ENCODE data around the gene WDR37. TPM values are rescaled to one million over a fixed set of nuclear protein-coding genes. Genes with fewer than 3 reads are reported as not detected.

WDR37 gene
- polyA plus RNA-seq, 3 donors: 7.1 to 33.6 (median 8.6) TPM

GRCh38 chr10:1110674-1111119 is 54.5 kb downstream of the WDR37 start:
- Mint-ChIP-seq H3K4me1 (no peaks in the 10 kb centered on the region), H3K9me3 (no peaks in the 10 kb centered on the region), H3K36me3 (peaks cover 97 to 99% of the 10 kb centered on the region in 2 donors), H3K27me3 (ENCODE audit: low read depth in 3 of 3) (peaks cover 0 to 1% (median 0%) of the 10 kb centered on the region in 3 donors), H3K27ac (peak overlapping the region in 1 of 7 donors; percentile 61), H3K4me3 (no peak overlapping the region)
- no peak for TF ChIP-seq CTCF (IDR thresholded peaks at IDR 0.05)
- Histone ChIP-seq H3K4me1 (ENCODE audit: control insufficient read depth in 1 of 2, insufficient read depth in 2 of 2, low read length in 2 of 2) (no peaks in the 10 kb centered on the region), H3K9ac (ENCODE audit: insufficient read depth, low read length, poor library complexity, severe bottlenecking) (no peak overlapping the region), H3K79me2 (ENCODE audit: insufficient read depth, low read length) (peaks cover 48% of the 10 kb centered on the region), H3K4me2 (replicated peaks; ENCODE audit: extremely low read depth, low read length, poor library complexity, severe bottlenecking) (no peak overlapping the region), H3K36me3 (replicated peaks in 1 of 2; ENCODE audit: control insufficient read depth in 1 of 2, insufficient read depth in 2 of 2, low read length in 2 of 2) (peaks cover 92 to 100% of the 10 kb centered on the region in 2 donors), H3K4me3 (replicated peaks in 1 of 3; ENCODE audit: low read depth in 2 of 3, low read length in 3 of 3) (no peak overlapping the region), H4K20me1 (ENCODE audit: insufficient read depth, low read length) (peaks cover 97% of the 10 kb centered on the region), H3K27me3 (ENCODE audit: control insufficient read depth in 2 of 2, insufficient read depth in 2 of 2, low read length in 2 of 2) (no peaks in the 10 kb centered on the region), H3K9me3 (replicated peaks in 1 of 2; ENCODE audit: control insufficient read depth in 1 of 2, insufficient read depth in 1 of 2, low read length in 2 of 2) (no peaks in the 10 kb centered on the region), H3K27ac (ENCODE audit: low read depth in 1 of 2, low read length in 2 of 2) (no peak overlapping the region), H2AFZ (ENCODE audit: insufficient read depth, low read depth, low read length, poor library complexity, severe bottlenecking) (no peak overlapping the region)
- 97% methylated on average over 12 of the region's 12 CpGs for WGBS (ENCODE audit: insufficient coverage)
- no peak for DNase-seq
- intact Hi-C loops (cut with micrococcal nuclease): no loop called here

- H3K36me3 Mint-ChIP-seq: peaks cover 94 to 96% of the 10 kb centered on the region in 2 donors
- no peaks in the 10 kb centered on the region for H3K9me3 Mint-ChIP-seq
- Histone ChIP-seq H3K4me1 (ENCODE audit: control insufficient read depth in 1 of 2, insufficient read depth in 2 of 2, low read length in 2 of 2) (no peaks in the 10 kb centered on the region), H3K9me3 (replicated peaks in 1 of 2; ENCODE audit: control insufficient read depth in 1 of 2, insufficient read depth in 1 of 2, low read length in 2 of 2) (no peaks in the 10 kb centered on the region), H3K27me3 (ENCODE audit: control insufficient read depth in 2 of 2, insufficient read depth in 2 of 2, low read length in 2 of 2) (no peaks in the 10 kb centered on the region), H3K27ac (ENCODE audit: low read depth in 1 of 2, low read length in 2 of 2) (no peak overlapping the region), H3K4me2 (replicated peaks; ENCODE audit: extremely low read depth, low read length, poor library complexity, severe bottlenecking) (no peak overlapping the region), H3K79me2 (ENCODE audit: insufficient read depth, low read length) (peaks cover 34% of the 10 kb centered on the region), H3K9ac (ENCODE audit: insufficient read depth, low read length, poor library complexity, severe bottlenecking) (no peak overlapping the region), H3K36me3 (replicated peaks in 1 of 2; ENCODE audit: control insufficient read depth in 1 of 2, insufficient read depth in 2 of 2, low read length in 2 of 2) (peaks cover 89 to 99% of the 10 kb centered on the region in 2 donors), H4K20me1 (ENCODE audit: insufficient read depth, low read length) (peaks cover 88% of the 10 kb centered on the region), H2AFZ (ENCODE audit: insufficient read depth, low read depth, low read length, poor library complexity, severe bottlenecking) (no peak overlapping the region), H3K4me3 (replicated peaks in 1 of 3; ENCODE audit: low read depth in 2 of 3, low read length in 3 of 3) (no peak overlapping the region)
- H3K27me3 Mint-ChIP-seq (ENCODE audit: low read depth in 3 of 3): no peaks in the 10 kb centered on the region
- no peak for TF ChIP-seq CTCF (IDR thresholded peaks at IDR 0.05)
- 100% methylated on average over 5 of the region's 10 CpGs for WGBS (ENCODE audit: insufficient coverage)
- no peak overlapping the region for H3K4me3 Mint-ChIP-seq
- intact Hi-C loops (cut with micrococcal nuclease): no loop called here
- H3K27ac Mint-ChIP-seq: peak overlapping the region in 1 of 7 donors; percentile 32
- H3K4me1 Mint-ChIP-seq: no peaks in the 10 kb centered on the region
- no peak for DNase-seq
Measured at GRCh38 chr10:1114315-1114714, 58.1 kb downstream of the WDR37 start.
